Ovary (tissue), 3 donors: Measurements from ENCODE around the gene ATG2B.

Experiments used
- CTCF ChIP-seq, 3 donors: fragments of 450-650 bp in 2 of 3; fragments of 200-600 bp in 1 of 3; IDR thresholded peaks; one replicate each; pipeline versions ENCODE4 v1.5.1 to v1.8.0; 2016 to 2022; ENCODE audit warnings: antibody characterized with exemption in 3 of 3, mild to moderate bottlenecking in 1 of 3
- EP300 ChIP-seq: sonication (generic); formaldehyde crosslinking; IDR thresholded peaks from one replicate; pipeline ENCODE4 v1.6.1; 2017; ENCODE audit warnings: antibody characterized with exemption
- POLR2A ChIP-seq: fragments of 450-650 bp; IDR thresholded peaks from one replicate; pipeline ENCODE4 v1.6.1; 2017; ENCODE audit warnings: antibody characterized with exemption, mild to moderate bottlenecking, moderate library complexity
- donor health status: DM: no; HTN: no; CAD: no.

GRCh38 chr14:96251656-96252155 lies 111.4 kb downstream of the ATG2B start:
- TF ChIP-seq POLR2A (no peak), CTCF (IDR thresholded peaks at IDR 0.05) (no peak), EP300 (no peak)
